ENCODE results near the gene KASH5. TPM values are rescaled to one million over a fixed set of nuclear protein-coding genes. Genes with fewer than 3 reads are reported as not detected.

KASH5 gene
- total and polyA plus RNA-seq, 2 of the 8 experiments (the other 6 are each of a cell fraction or from before 2014, with no cell fraction given) = 0.05 to 0.19 TPM

- Histone ChIP-seq H3K79me2 (ENCODE audit: control insufficient read depth in 1 of 2, insufficient read depth in 2 of 2, low read length in 2 of 2) (peaks cover 3 to 34% of the 10 kb centered on the region in 2 experiments; a peak in 3 of 4 replicates), H3K9me3 (ENCODE audit: insufficient read depth in 2 of 2, low read depth in 1 of 2, low read length in 1 of 2) (no peaks in the 10 kb centered on the region), H4K8ac (ENCODE audit: extremely low read depth, insufficient read depth, low read length) (no peak overlapping the region), H3K18ac (ENCODE audit: extremely low read depth, low read length) (no peak overlapping the region), H4K5ac (ENCODE audit: insufficient read length, low read depth, low read length) (no peak overlapping the region), H2BK5ac (ENCODE audit: low read depth, low read length) (no peak overlapping the region), H3K79me1 (ENCODE audit: low read depth, low read length) (peaks cover 13% of the 10 kb centered on the region), H3K23me2 (ENCODE audit: low read depth, low read length) (peaks cover 3% of the 10 kb centered on the region; the same call in 1 of the 2 replicates), H2AK5ac (ENCODE audit: low read depth, low read length) (no peak overlapping the region), H2AFZ (ENCODE audit: low read length) (no peak overlapping the region), H3K27ac (ENCODE audit: low read depth, low read length) (no peak overlapping the region), H2BK15ac (ENCODE audit: low read length) (no peak overlapping the region), H3K56ac (replicated peaks; ENCODE audit: insufficient read length, low read depth, low read length) (no peak overlapping the region), H3K27me3 (replicated peaks in 1 of 4; ENCODE audit: control insufficient read depth in 3 of 4, extremely low read depth in 1 of 4, insufficient read depth in 3 of 4, low read length in 3 of 4) (no peaks in the 10 kb centered on the region), H2BK12ac (ENCODE audit: low read depth, low read length) (no peak overlapping the region), H4K20me1 (replicated peaks in 1 of 2; ENCODE audit: control insufficient read depth in 1 of 2, insufficient read depth in 2 of 2, low read length in 2 of 2) (peaks cover 7 to 13% of the 10 kb centered on the region in 2 experiments), H2BK20ac (ENCODE audit: low read length) (no peak overlapping the region), H3K4me1 (replicated peaks in 1 of 4; ENCODE audit: control insufficient read depth in 3 of 4, insufficient read depth in 4 of 4, low read length in 3 of 4) (peaks cover 0 to 10% (median 5%) of the 10 kb centered on the region in 4 experiments; a peak in 4 of 7 replicates), H3K4ac (replicated peaks; ENCODE audit: insufficient read length, low read depth, low read length) (no peak overlapping the region), H3K36me3 (ENCODE audit: control insufficient read depth in 2 of 4, insufficient read depth in 4 of 4, low read length in 3 of 4) (peaks cover 31 to 76% (median 55%) of the 10 kb centered on the region in 4 experiments), H3K23ac (ENCODE audit: insufficient read length) (no peak overlapping the region), H3K4me2 (ENCODE audit: insufficient read depth in 1 of 2, low read depth in 2 of 2, low read length in 2 of 2) (no peak overlapping the region), H3K14ac (ENCODE audit: insufficient read length) (no peak overlapping the region), H4K91ac (replicated peaks; ENCODE audit: insufficient read length, low read length) (no peak overlapping the region), H3K4me3 (ENCODE audit: extremely low read depth in 1 of 4, insufficient read depth in 2 of 4, low read depth in 3 of 4, low read length in 4 of 4) (no peak overlapping the region), H3K9ac (replicated peaks in 1 of 4; ENCODE audit: extremely low read depth in 1 of 4, low read depth in 3 of 4, low read length in 3 of 4) (no peak overlapping the region; a peak in 1 of 7 replicates), H2BK120ac (replicated peaks; ENCODE audit: low read depth, low read length) (no peak overlapping the region)
- FAIRE-seq (no peak), DNase-seq (ENCODE audit: low read depth in 1 of 2, low spot score in 2 of 2) (no peak)
- ChIA-PET POLR2A (ENCODE audit: partially characterized antibody) (interaction anchor here (1.1 to 7.0 kb wide), 3 partner anchors 9 to 29 kb away, joined by 3 to 112 read pairs (median 32); no protein-coding TSS in a partner anchor), CTCF (ENCODE audit: partially characterized antibody) (interaction anchor here (0.9 kb wide), 1 partner anchor 9 kb away, joined by 3 read pairs; no protein-coding TSS in a partner anchor)
- TF ChIP-seq RXRA (IDR thresholded peaks at IDR 0.05; ENCODE audit: insufficient read depth, low read depth, low read length) (no peak), MAX (IDR thresholded peaks at IDR 0.05) (no peak), CREB1 (IDR thresholded peaks at IDR 0.05) (no peak), MAFK (IDR thresholded peaks at IDR 0.05; ENCODE audit: low read depth, low read length) (no peak), RFX5 (IDR thresholded peaks at IDR 0.05; ENCODE audit: borderline replicate concordance, low read depth, low read length) (no peak), CHD2 (IDR thresholded peaks at IDR 0.05; ENCODE audit: low read length) (no peak), SAP30 (IDR thresholded peaks at IDR 0.05; ENCODE audit: insufficient read depth, insufficient replicate concordance, low read length) (no peak)
- TF ChIP-seq, protein P1, sequence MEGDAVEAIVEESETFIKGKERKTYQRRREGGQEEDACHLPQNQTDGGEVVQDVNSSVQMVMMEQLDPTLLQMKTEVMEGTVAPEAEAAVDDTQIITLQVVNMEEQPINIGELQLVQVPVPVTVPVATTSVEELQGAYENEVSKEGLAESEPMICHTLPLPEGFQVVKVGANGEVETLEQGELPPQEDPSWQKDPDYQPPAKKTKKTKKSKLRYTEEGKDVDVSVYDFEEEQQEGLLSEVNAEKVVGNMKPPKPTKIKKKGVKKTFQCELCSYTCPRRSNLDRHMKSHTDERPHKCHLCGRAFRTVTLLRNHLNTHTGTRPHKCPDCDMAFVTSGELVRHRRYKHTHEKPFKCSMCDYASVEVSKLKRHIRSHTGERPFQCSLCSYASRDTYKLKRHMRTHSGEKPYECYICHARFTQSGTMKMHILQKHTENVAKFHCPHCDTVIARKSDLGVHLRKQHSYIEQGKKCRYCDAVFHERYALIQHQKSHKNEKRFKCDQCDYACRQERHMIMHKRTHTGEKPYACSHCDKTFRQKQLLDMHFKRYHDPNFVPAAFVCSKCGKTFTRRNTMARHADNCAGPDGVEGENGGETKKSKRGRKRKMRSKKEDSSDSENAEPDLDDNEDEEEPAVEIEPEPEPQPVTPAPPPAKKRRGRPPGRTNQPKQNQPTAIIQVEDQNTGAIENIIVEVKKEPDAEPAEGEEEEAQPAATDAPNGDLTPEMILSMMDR (IDR thresholded peaks at IDR 0.05; ENCODE audit: control extremely low read depth in 1 of 3, insufficient read depth in 1 of 3, low read depth in 1 of 3, low read length in 3 of 3) = no peak
- WGBS, 2 experiments (ENCODE audit: extremely low coverage in 1 of 2, insufficient coverage in 1 of 2, insufficient read length in 1 of 2, insufficient replicate concordance in 2 of 2, low coverage in 1 of 2, low lambda C conversion rate in 2 of 2, missing lambda C conversion rate in 1 of 2) = 96% methylated on average over 8 of the region's 9 CpGs; no CpG with 5 or more reads in 1 of the 2 experiments
These were observed 30.9 kb upstream of the KASH5 start for GRCh38 chr19:49357186-49357585.
